GM18951 (cell line): ENCODE data around the gene FLT4.
"Not testable (repeated sequence)": the region's sequence is repeated elsewhere in the genome, so short reads cannot be mapped to it uniquely, and the experiment has no call there.

Experiments used
- POLR2A ChIP-seq: IDR thresholded peaks from 4 replicates; pipeline ENCODE4 v1.6.1; 2011; ENCODE audit warnings: mild to moderate bottlenecking; ENCODE audit not compliant: insufficient read length, insufficient read depth; ENCODE audit errors: extremely low read depth
- in situ Hi-C: fragments of 300-500 bp; cut with MboI; formaldehyde crosslinking; loops from one replicate; pipeline ENCODE4 v1.12.0; 2022; ENCODE audit warnings: low sequenced_read_pairs, mixed read lengths, inconsistent platforms; ENCODE audit not compliant: unreplicated experiment

Gene FLT4

GRCh38 chr5:180649297-180650039, at the start of gene FLT4:
TSS of gene FLT4 (minus strand) at chr5:180649600. CDS start at chr5:180649545, 55 bp downstream.
- TF ChIP-seq POLR2A: no peak
- in situ Hi-C loops: no loop called here

GRCh38 chr5:180699042-180699441, 49.6 kb upstream of the FLT4 start:
- TF ChIP-seq POLR2A: no peak
- in situ Hi-C loops: no loop called here

- no peak for TF ChIP-seq POLR2A
- in situ Hi-C loops: no loop called here
Measured at GRCh38 chr5:180696116-180696515, 46.7 kb upstream of the FLT4 start.

- TF ChIP-seq POLR2A: no peak
- in situ Hi-C loops: no loop called here
Measured at GRCh38 chr5:180692429-180692828, 43.0 kb upstream of the FLT4 start.

- in situ Hi-C loops: no loop called here
- no peak for TF ChIP-seq POLR2A
Measured at GRCh38 chr5:180691046-180691445, 41.6 kb upstream of the FLT4 start.

GRCh38 chr5:180690562-180690961, 41.2 kb upstream of the FLT4 start:
- no peak for TF ChIP-seq POLR2A
- in situ Hi-C loops: no loop called here

- no peak for TF ChIP-seq POLR2A
- in situ Hi-C loops: no loop called here
Measured at GRCh38 chr5:180689775-180690174, 40.4 kb upstream of the FLT4 start.

- TF ChIP-seq POLR2A: no peak
- in situ Hi-C loops: no loop called here
Measured at GRCh38 chr5:180689071-180689694, 39.8 kb upstream of the FLT4 start.

GRCh38 chr5:180688330-180689070, 39.1 kb upstream of the FLT4 start:
- in situ Hi-C loops: no loop called here
- TF ChIP-seq POLR2A: no peak

GRCh38 chr5:180686799-180687198, 37.4 kb upstream of the FLT4 start:
- in situ Hi-C loops: not testable (repeated sequence)

- in situ Hi-C loops: no loop called here
- TF ChIP-seq POLR2A: no peak
Measured at GRCh38 chr5:180684623-180685161, 35.3 kb upstream of the FLT4 start.

- no peak for TF ChIP-seq POLR2A
- in situ Hi-C loops: no loop called here
Measured at GRCh38 chr5:180683220-180683922, 34.0 kb upstream of the FLT4 start.

GRCh38 chr5:180682560-180682959, 33.2 kb upstream of the FLT4 start:
- in situ Hi-C loops: no loop called here
- no peak for TF ChIP-seq POLR2A

- in situ Hi-C loops: not testable (repeated sequence)
Measured at GRCh38 chr5:180682008-180682407, 32.6 kb upstream of the FLT4 start.

- in situ Hi-C loops: not testable (repeated sequence)
Measured at GRCh38 chr5:180678319-180678718, 28.9 kb upstream of the FLT4 start.
